DOHH2 (cell line): ENCODE results near the gene C1QTNF6.

Experiments
- H3F3A ChIP-seq: fragments of 200-600 bp; sonication (generic), shearing (Covaris generic); 2 replicates; pipeline ENCODE4 v1.6.0; 2016; ENCODE audit warnings: antibody characterized with exemption, mild to moderate bottlenecking; ENCODE audit not compliant: control insufficient read depth, insufficient read depth
- H3K27ac ChIP-seq: fragments of 200-600 bp; sonication (generic); 2 replicates; pipeline ENCODE4 v1.5.1; 2014; ENCODE audit warnings: low read depth, mild to moderate bottlenecking, low read length, moderate library complexity
- H3K27me3 ChIP-seq: fragments of 200-600 bp; sonication (generic); 2 replicates; pipeline ENCODE4 v1.6.1; 2014; ENCODE audit warnings: mild to moderate bottlenecking, low read length, mixed read lengths; ENCODE audit not compliant: control insufficient read depth
- H3K36me3 ChIP-seq: fragments of 200-600 bp; sonication (generic); 2 replicates; pipeline ENCODE4 v1.6.1; 2014; ENCODE audit warnings: mild to moderate bottlenecking, low read length, moderate library complexity, mixed read lengths; ENCODE audit not compliant: control insufficient read depth
- H3K4me1 ChIP-seq: fragments of 200-600 bp; sonication (generic); 2 replicates; pipeline ENCODE4 v1.6.1; 2014; ENCODE audit warnings: mild to moderate bottlenecking, low read length, mixed read lengths; ENCODE audit not compliant: control insufficient read depth
- H3K4me2 ChIP-seq: fragments of 200-600 bp; sonication (generic); 2 replicates; pipeline ENCODE4 v1.6.0; 2014; ENCODE audit warnings: mild to moderate bottlenecking, low read length, moderate library complexity
- H3K4me3 ChIP-seq: fragments of 200-600 bp; sonication (generic); 2 replicates; pipeline ENCODE4 v1.5.1; 2014; ENCODE audit warnings: mild to moderate bottlenecking, low read length, mixed read lengths
- H3K79me2 ChIP-seq: fragments of 200-600 bp; sonication (generic); 2 replicates; pipeline ENCODE4 v1.6.1; 2014; ENCODE audit warnings: mild to moderate bottlenecking, low read length, mixed read lengths; ENCODE audit not compliant: control insufficient read depth
- H3K9me2 ChIP-seq: fragments of 200-600 bp; sonication (generic); replicated peaks from 2 replicates; pipeline ENCODE4 v1.6.1; 2014; ENCODE audit warnings: mild to moderate bottlenecking, low read length, mixed read lengths; ENCODE audit not compliant: control insufficient read depth
- H3K9me3 ChIP-seq: fragments of 200-600 bp; sonication (generic); 2 replicates; pipeline ENCODE4 v1.6.1; 2014; ENCODE audit warnings: antibody characterized with exemption, low read length, mixed read lengths; ENCODE audit not compliant: control insufficient read depth, insufficient read depth
- H4K20me1 ChIP-seq: fragments of 200-600 bp; sonication (generic); 2 replicates; pipeline ENCODE4 v1.6.0; 2014; ENCODE audit warnings: low read depth, mild to moderate bottlenecking, antibody characterized with exemption, low read length, moderate library complexity; ENCODE audit not compliant: control insufficient read depth, insufficient read depth
- EZH2phosphoT487 ChIP-seq: fragments of 200-600 bp; sonication (generic); IDR thresholded peaks from 2 replicates; pipeline ENCODE4 v1.6.1; 2017; ENCODE audit warnings: borderline replicate concordance, mild to moderate bottlenecking, antibody characterized with exemption, low read length, moderate library complexity, mixed read lengths
- TF ChIP-seq, protein P1 (sequence below): fragments of 200-600 bp; sonication (generic); IDR thresholded peaks from one replicate; pipeline ENCODE4 v1.5.1; 2014; ENCODE audit warnings: antibody characterized with exemption, mild to moderate bottlenecking, low read depth, low read length; ENCODE audit not compliant: poor library complexity, severe bottlenecking

The C1QTNF6 gene

DNA sequence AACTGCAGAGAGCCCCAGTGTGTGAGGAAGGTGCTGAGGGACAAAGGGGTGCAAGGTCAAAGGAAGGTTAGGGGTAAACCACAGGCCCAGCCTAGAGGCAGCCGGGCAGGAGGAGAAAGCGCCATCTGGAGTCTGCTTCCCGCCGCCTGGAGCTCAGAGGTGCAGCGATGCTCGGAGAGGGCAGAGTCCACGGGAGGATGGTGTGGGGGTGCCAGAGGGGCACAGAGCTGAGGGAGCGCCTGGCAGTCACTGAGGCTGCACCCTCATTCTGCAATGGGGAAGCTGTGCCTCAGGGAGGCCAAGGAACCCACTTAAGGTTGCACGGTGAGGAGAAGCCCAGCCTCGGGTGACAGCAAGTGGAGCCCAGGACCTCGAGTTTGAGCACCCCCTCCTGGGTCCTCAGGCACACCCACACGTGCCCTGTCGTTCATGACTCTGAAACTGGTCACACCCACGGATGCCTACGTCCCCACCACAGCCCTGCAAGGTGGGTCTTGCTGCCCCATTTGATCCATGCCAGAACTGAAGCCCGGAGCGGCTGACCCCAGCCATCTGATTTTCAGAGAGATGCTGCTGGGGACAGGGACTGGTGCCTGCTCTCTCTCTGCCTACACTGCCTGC, 39.9 kb downstream of the C1QTNF6 start:
- Histone ChIP-seq H3F3A (no peaks in the 10 kb centered on the region), H3K4me3 (no peak overlapping the region), H3K4me2 (no peak overlapping the region), H3K36me3 (no peaks in the 10 kb centered on the region), H4K20me1 (no peaks in the 10 kb centered on the region), H3K27ac (no peak overlapping the region), H3K9me3 (no peaks in the 10 kb centered on the region), H3K27me3 (peaks cover 14% of the 10 kb centered on the region), H3K4me1 (peaks cover 8% of the 10 kb centered on the region; the same call in 1 of the 2 replicates), H3K9me2 (no peaks in the 10 kb centered on the region), H3K79me2 (no peaks in the 10 kb centered on the region)
- TF ChIP-seq EZH2phosphoT487 = no peak
- TF ChIP-seq, protein P1, sequence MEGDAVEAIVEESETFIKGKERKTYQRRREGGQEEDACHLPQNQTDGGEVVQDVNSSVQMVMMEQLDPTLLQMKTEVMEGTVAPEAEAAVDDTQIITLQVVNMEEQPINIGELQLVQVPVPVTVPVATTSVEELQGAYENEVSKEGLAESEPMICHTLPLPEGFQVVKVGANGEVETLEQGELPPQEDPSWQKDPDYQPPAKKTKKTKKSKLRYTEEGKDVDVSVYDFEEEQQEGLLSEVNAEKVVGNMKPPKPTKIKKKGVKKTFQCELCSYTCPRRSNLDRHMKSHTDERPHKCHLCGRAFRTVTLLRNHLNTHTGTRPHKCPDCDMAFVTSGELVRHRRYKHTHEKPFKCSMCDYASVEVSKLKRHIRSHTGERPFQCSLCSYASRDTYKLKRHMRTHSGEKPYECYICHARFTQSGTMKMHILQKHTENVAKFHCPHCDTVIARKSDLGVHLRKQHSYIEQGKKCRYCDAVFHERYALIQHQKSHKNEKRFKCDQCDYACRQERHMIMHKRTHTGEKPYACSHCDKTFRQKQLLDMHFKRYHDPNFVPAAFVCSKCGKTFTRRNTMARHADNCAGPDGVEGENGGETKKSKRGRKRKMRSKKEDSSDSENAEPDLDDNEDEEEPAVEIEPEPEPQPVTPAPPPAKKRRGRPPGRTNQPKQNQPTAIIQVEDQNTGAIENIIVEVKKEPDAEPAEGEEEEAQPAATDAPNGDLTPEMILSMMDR = no peak

DNA sequence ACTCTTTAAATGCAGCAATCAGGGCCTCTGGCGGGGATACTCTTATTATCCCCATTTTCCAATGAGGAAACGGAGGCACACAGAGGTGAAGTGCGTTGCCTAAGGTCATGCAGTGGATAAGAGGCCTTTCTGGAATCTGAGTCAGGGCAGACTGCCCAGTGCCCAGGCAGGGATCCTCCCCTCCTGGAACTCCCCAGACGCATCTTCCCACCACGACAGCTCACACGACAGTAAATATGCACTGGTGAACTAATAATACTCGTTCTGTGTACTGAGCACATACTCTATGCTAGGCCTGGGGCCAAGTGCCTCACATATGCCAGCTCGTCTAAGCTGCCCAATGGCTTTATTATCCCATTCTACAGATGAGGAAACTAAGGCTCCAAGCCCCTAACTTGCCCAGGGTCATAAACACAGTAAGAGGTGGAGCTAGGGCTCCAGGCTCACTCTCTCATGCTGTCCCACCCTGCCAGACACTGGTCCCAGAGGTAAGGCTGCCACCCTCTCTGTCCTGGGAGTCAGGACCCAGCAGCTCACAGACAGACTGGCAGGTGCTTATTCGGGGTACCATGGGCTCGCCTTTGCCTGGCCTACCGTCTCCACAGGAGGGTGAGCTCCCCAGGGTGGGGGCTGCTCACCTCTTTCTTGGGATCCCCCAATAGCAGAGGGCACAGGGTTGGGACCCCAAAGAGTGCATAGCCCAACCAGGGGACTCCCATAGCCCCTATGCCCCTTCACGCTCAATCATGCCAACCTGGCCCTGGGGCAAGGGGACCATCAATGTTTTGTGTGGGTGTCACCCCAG, 40.7 kb downstream of the C1QTNF6 start:
- no peaks in the 10 kb centered on the region for H3K79me2 ChIP-seq

DNA sequence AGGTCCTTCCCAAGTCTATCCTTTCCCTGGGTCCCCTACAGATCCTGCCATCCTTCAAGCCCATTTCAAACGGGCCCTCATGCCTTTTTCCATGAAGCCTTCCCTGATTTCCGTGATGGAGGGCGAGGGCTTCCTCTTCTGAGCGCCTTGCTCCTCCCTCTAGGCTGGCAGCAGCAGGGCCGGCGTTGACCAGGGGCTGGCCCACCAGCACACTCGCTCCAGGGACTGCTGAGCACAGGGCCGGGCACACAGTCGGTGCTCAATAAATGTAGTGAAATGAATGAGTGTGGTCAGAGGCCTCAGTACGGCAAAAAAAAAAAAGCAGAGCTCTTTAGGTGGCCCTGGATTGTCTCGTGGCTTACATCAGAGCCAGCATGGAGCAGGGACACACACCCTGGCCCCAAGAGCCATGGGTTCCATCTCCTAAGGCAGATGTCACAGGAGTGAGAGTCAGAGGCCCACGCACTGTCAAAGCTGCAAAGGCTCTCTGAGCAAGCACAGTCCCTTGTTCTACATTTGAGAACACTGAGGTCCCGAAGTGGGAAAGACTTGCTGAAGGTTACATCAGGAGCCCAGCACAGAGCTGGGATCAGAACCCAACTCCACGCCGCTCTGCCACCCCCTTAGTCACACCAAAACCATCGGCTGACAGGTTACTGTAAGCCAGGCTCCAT, 41.4 kb downstream of the C1QTNF6 start:
- Histone ChIP-seq H4K20me1 (no peaks in the 10 kb centered on the region), H3K27me3 (peaks cover 11% of the 10 kb centered on the region), H3F3A (no peaks in the 10 kb centered on the region), H3K4me2 (no peak overlapping the region), H3K27ac (no peak overlapping the region), H3K36me3 (no peaks in the 10 kb centered on the region), H3K79me2 (no peaks in the 10 kb centered on the region), H3K9me3 (no peaks in the 10 kb centered on the region), H3K4me1 (peaks cover 8% of the 10 kb centered on the region; the same call in 1 of the 2 replicates), H3K9me2 (no peaks in the 10 kb centered on the region), H3K4me3 (no peak overlapping the region)
- no peak for TF ChIP-seq EZH2phosphoT487
- TF ChIP-seq, protein P1 = no peak

More for the DNA sequence above, 40.7 kb downstream of the C1QTNF6 start:
- Histone ChIP-seq H3K9me2 (no peaks in the 10 kb centered on the region), H3F3A (no peaks in the 10 kb centered on the region), H3K4me1 (peaks cover 8% of the 10 kb centered on the region; the same call in 1 of the 2 replicates), H3K9me3 (no peaks in the 10 kb centered on the region), H3K36me3 (no peaks in the 10 kb centered on the region), H3K4me2 (no peak overlapping the region), H3K4me3 (no peak overlapping the region), H3K27ac (no peak overlapping the region), H3K27me3 (peaks cover 13% of the 10 kb centered on the region), H4K20me1 (no peaks in the 10 kb centered on the region)
- TF ChIP-seq, protein P1 = no peak
- TF ChIP-seq EZH2phosphoT487 = no peak
